Natural killer cell treated with Interleukin-12 subunit alpha and Interleukin-12 subunit beta and Interleukin-15 and Interleukin-18, amount 100 ng/mL, for 72 hours (primary cell): ENCODE measurements around the gene DYRK3. TPM values are rescaled to one million over a fixed set of nuclear protein-coding genes. Genes with fewer than 3 reads are reported as not detected.

Source experiments
- total RNA-seq, 2 donors: library from RNA; stranded (reverse); gene quantifications; one replicate each; pipeline ENCODE4 v1.2.3, GENCODE V29; 2022

Gene DYRK3
- total RNA-seq, 2 donors from 2014 or later = 5.6 to 8.8 TPM

Other genes starting within 250 kb of the DYRK3 start
- gene IKBKE, start 165.1 kb upstream of the DYRK3 start, total RNA-seq = 10 to 100 TPM; 50.8 to 53.3 TPM
- 100 to 1,000 TPM; 178 to 260 TPM for gene RASSF5, start 128.0 kb upstream of the DYRK3 start, total RNA-seq
- gene EIF2D, start 23.1 kb upstream of the DYRK3 start, total RNA-seq = 10 to 100 TPM; 49.1 to 91.5 TPM
- 100 to 1,000 TPM; 104 to 115 TPM for gene MAPKAPK2, start 49.4 kb downstream of the DYRK3 start, total RNA-seq
- gene IL19, start 135.2 kb downstream of the DYRK3 start, total RNA-seq = not detected
- under 1 TPM in 1 of 2 donors, not detected in 1; 0.95 TPM for gene IL10, start 137.0 kb downstream of the DYRK3 start, total RNA-seq
- gene IL20, start 230.1 kb downstream of the DYRK3 start, total RNA-seq = not detected